ENCODE data around the gene PRND. TPM values are rescaled to one million over a fixed set of nuclear protein-coding genes. Genes with fewer than 3 reads are reported as not detected.

PRND gene
- total RNA-seq, 1 donor from 2014 or later = not detected

GRCh38 chr20:4685923-4686221 lies 35.8 kb upstream of the PRND start:
- Mint-ChIP-seq H3K9me3 (ENCODE audit: low read depth) (no peaks in the 10 kb centered on the region), H3K4me1 (ENCODE audit: low read depth) (peaks cover 26% of the 10 kb centered on the region), H3K27me3 (ENCODE audit: low read depth) (peaks cover 6% of the 10 kb centered on the region), H3K4me3 (ENCODE audit: unreplicated experiment) (peak overlapping the region; percentile 78), H3K27ac (ENCODE audit: unreplicated experiment) (peak overlapping the region; percentile 95), H3K36me3 (ENCODE audit: low read depth) (no peaks in the 10 kb centered on the region)
- no peak for DNase-seq (ENCODE audit: low spot score)
- no peak for TF ChIP-seq CTCF (IDR thresholded peaks at IDR 0.05)

GRCh38 chr20:4688305-4688704 lies 33.4 kb upstream of the PRND start:
- no peak for DNase-seq (ENCODE audit: low spot score)
- TF ChIP-seq CTCF (IDR thresholded peaks at IDR 0.05) = no peak
- H3K4me1 Mint-ChIP-seq (ENCODE audit: low read depth) = peaks cover 39% of the 10 kb centered on the region
- no peak overlapping the region for H3K27ac Mint-ChIP-seq (ENCODE audit: unreplicated experiment)
- H3K36me3 Mint-ChIP-seq (ENCODE audit: low read depth) = no peaks in the 10 kb centered on the region
- H3K4me3 Mint-ChIP-seq (ENCODE audit: unreplicated experiment) = no peak overlapping the region
- no peaks in the 10 kb centered on the region for H3K9me3 Mint-ChIP-seq (ENCODE audit: low read depth)
- no peaks in the 10 kb centered on the region for H3K27me3 Mint-ChIP-seq (ENCODE audit: low read depth)

GRCh38 chr20:4689220-4689619 lies 32.5 kb upstream of the PRND start:
- no peak overlapping the region for H3K4me3 Mint-ChIP-seq (ENCODE audit: unreplicated experiment)
- peaks cover 39% of the 10 kb centered on the region for H3K4me1 Mint-ChIP-seq (ENCODE audit: low read depth)
- no peak for TF ChIP-seq CTCF (IDR thresholded peaks at IDR 0.05)
- no peaks in the 10 kb centered on the region for H3K36me3 Mint-ChIP-seq (ENCODE audit: low read depth)
- no peaks in the 10 kb centered on the region for H3K27me3 Mint-ChIP-seq (ENCODE audit: low read depth)
- H3K27ac Mint-ChIP-seq (ENCODE audit: unreplicated experiment) = no peak overlapping the region
- no peak for DNase-seq (ENCODE audit: low spot score)
- H3K9me3 Mint-ChIP-seq (ENCODE audit: low read depth) = no peaks in the 10 kb centered on the region

- Mint-ChIP-seq H3K4me3 (ENCODE audit: unreplicated experiment) (no peak overlapping the region), H3K4me1 (ENCODE audit: low read depth) (peaks cover 32% of the 10 kb centered on the region), H3K9me3 (ENCODE audit: low read depth) (no peaks in the 10 kb centered on the region), H3K27ac (ENCODE audit: unreplicated experiment) (no peak overlapping the region), H3K36me3 (ENCODE audit: low read depth) (peaks cover 3% of the 10 kb centered on the region), H3K27me3 (ENCODE audit: low read depth) (no peaks in the 10 kb centered on the region)
- no peak for TF ChIP-seq CTCF (IDR thresholded peaks at IDR 0.05)
- no peak for DNase-seq (ENCODE audit: low spot score)
These were observed 30.0 kb upstream of the PRND start for GRCh38 chr20:4691753-4692152.

- Mint-ChIP-seq H3K4me1 (ENCODE audit: low read depth) (peaks cover 16% of the 10 kb centered on the region), H3K27me3 (ENCODE audit: low read depth) (no peaks in the 10 kb centered on the region), H3K9me3 (ENCODE audit: low read depth) (no peaks in the 10 kb centered on the region), H3K36me3 (ENCODE audit: low read depth) (peaks cover 5% of the 10 kb centered on the region), H3K27ac (ENCODE audit: unreplicated experiment) (no peak overlapping the region), H3K4me3 (ENCODE audit: unreplicated experiment) (no peak overlapping the region)
- no peak for DNase-seq (ENCODE audit: low spot score)
- no peak for TF ChIP-seq CTCF (IDR thresholded peaks at IDR 0.05)
These were observed 27.6 kb upstream of the PRND start for GRCh38 chr20:4694076-4694475.

Data from chondrocyte (in vitro differentiated cells).